Dendritic cell treated with granulocyte-macrophage colony-stimulating factor and Interleukin-4, amounts not matched to agents 40 ng/mL and 50 ng/mL, for 4 days (primary cell): ENCODE results near the gene TENT5A.

ENCODE experiments used
- H3K27ac Mint-ChIP-seq: one replicate; pipeline ENCODE4 v1.8.0; 2022; ENCODE audit warnings: mild to moderate bottlenecking, mixed read lengths
- H3K27me3 Mint-ChIP-seq: one replicate; pipeline ENCODE4 v1.8.0; 2022; ENCODE audit warnings: mild to moderate bottlenecking, mixed read lengths
- H3K36me3 Mint-ChIP-seq: one replicate; pipeline ENCODE4 v1.8.0; 2022; ENCODE audit warnings: low read depth, mixed read lengths
- H3K4me1 Mint-ChIP-seq: one replicate; pipeline ENCODE4 v1.8.0; 2022; ENCODE audit warnings: low read depth, mixed read lengths
- H3K4me3 Mint-ChIP-seq: one replicate; pipeline ENCODE4 v1.8.0; 2022; ENCODE audit warnings: mild to moderate bottlenecking, moderate library complexity, mixed read lengths
- H3K9me3 Mint-ChIP-seq: one replicate; pipeline ENCODE4 v1.8.0; 2022; ENCODE audit warnings: mixed read lengths
- intact Hi-C: fragments of 100-400 bp; cut with micrococcal nuclease; formaldehyde crosslinking; loops from one replicate; pipeline ENCODE4 v1.15.0; 2022

Gene TENT5A

GRCh38 chr6:81752084-81752920 is at the start of gene TENT5A:
TENT5A (minus strand) TSS chr6:81752681; CDS start chr6:81752141, 540 bp downstream.
- H3K4me1 Mint-ChIP-seq = peaks cover 50% of the 10 kb centered on the region
- peak within 1 kb of the TSS; percentile 98 for H3K27ac Mint-ChIP-seq
- H3K9me3 Mint-ChIP-seq = no peaks in the 10 kb centered on the region
- H3K4me3 Mint-ChIP-seq = peak within 1 kb of the TSS; percentile 87
- intact Hi-C loops = loop anchor here (1.0 to 10.0 kb wide), 6 partner anchors 8 to 1648 kb away; partner anchors contain the start of genes BCKDHB, PGM3 and RWDD2A
- H3K27me3 Mint-ChIP-seq = no peaks in the 10 kb centered on the region
- H3K36me3 Mint-ChIP-seq = peaks cover 60% of the 10 kb centered on the region

- Mint-ChIP-seq H3K27me3 (peaks cover 9% of the 10 kb centered on the region), H3K4me1 (peaks cover 11% of the 10 kb centered on the region), H3K9me3 (no peaks in the 10 kb centered on the region), H3K27ac (no peak overlapping the region), H3K4me3 (no peak overlapping the region), H3K36me3 (no peaks in the 10 kb centered on the region)
- intact Hi-C loops = no loop called here
These were observed 49.0 kb upstream of the TENT5A start for GRCh38 chr6:81801489-81801888.

- H3K4me3 Mint-ChIP-seq = no peak overlapping the region
- H3K27me3 Mint-ChIP-seq = peaks cover 9% of the 10 kb centered on the region
- peaks cover 7% of the 10 kb centered on the region for H3K9me3 Mint-ChIP-seq
- intact Hi-C loops = no loop called here
- H3K36me3 Mint-ChIP-seq = no peaks in the 10 kb centered on the region
- H3K4me1 Mint-ChIP-seq = peaks cover 11% of the 10 kb centered on the region
- no peak overlapping the region for H3K27ac Mint-ChIP-seq
These were observed 48.2 kb upstream of the TENT5A start for GRCh38 chr6:81800666-81801065.

- H3K4me3 Mint-ChIP-seq = no peak overlapping the region
- H3K27me3 Mint-ChIP-seq = peaks cover 9% of the 10 kb centered on the region
- H3K27ac Mint-ChIP-seq = no peak overlapping the region
- intact Hi-C loops = loop anchor here (5.0 kb wide), 1 partner anchor 47 kb away; the partner anchor contains the start of gene TENT5A
- H3K36me3 Mint-ChIP-seq = no peaks in the 10 kb centered on the region
- peaks cover 15% of the 10 kb centered on the region for H3K4me1 Mint-ChIP-seq
- peaks cover 7% of the 10 kb centered on the region for H3K9me3 Mint-ChIP-seq
These were observed 46.8 kb upstream of the TENT5A start for GRCh38 chr6:81799323-81799722.

- Mint-ChIP-seq H3K4me1 (peaks cover 32% of the 10 kb centered on the region), H3K27me3 (peaks cover 11% of the 10 kb centered on the region), H3K9me3 (peaks cover 7% of the 10 kb centered on the region), H3K36me3 (no peaks in the 10 kb centered on the region), H3K27ac (no peak overlapping the region), H3K4me3 (no peak overlapping the region)
- intact Hi-C loops = loop anchor here (5.0 kb wide), 1 partner anchor 45 kb away; the partner anchor contains the start of gene TENT5A
These were observed 45.1 kb upstream of the TENT5A start for GRCh38 chr6:81797591-81797990.

GRCh38 chr6:81795890-81796289 is 43.4 kb upstream of the TENT5A start:
- H3K27me3 Mint-ChIP-seq = peaks cover 15% of the 10 kb centered on the region
- intact Hi-C loops = loop anchor here (5.0 kb wide), 1 partner anchor 44 kb away; the partner anchor contains the start of gene TENT5A
- H3K4me1 Mint-ChIP-seq = peaks cover 34% of the 10 kb centered on the region
- H3K9me3 Mint-ChIP-seq = peaks cover 7% of the 10 kb centered on the region
- H3K36me3 Mint-ChIP-seq = no peaks in the 10 kb centered on the region
- no peak overlapping the region for H3K27ac Mint-ChIP-seq
- no peak overlapping the region for H3K4me3 Mint-ChIP-seq

GRCh38 chr6:81793821-81794475 is 41.5 kb upstream of the TENT5A start:
- intact Hi-C loops = no loop called here
- peaks cover 7% of the 10 kb centered on the region for H3K9me3 Mint-ChIP-seq

GRCh38 chr6:81792826-81793225 is 40.3 kb upstream of the TENT5A start:
- Mint-ChIP-seq H3K4me3 (no peak overlapping the region), H3K36me3 (no peaks in the 10 kb centered on the region), H3K27ac (no peak overlapping the region), H3K4me1 (peaks cover 28% of the 10 kb centered on the region), H3K9me3 (peaks cover 7% of the 10 kb centered on the region), H3K27me3 (peaks cover 17% of the 10 kb centered on the region)
- intact Hi-C loops = no loop called here

More at GRCh38 chr6:81793821-81794475, 41.5 kb upstream of the TENT5A start:
- H3K27ac Mint-ChIP-seq = no peak overlapping the region
- peaks cover 34% of the 10 kb centered on the region for H3K4me1 Mint-ChIP-seq
- H3K36me3 Mint-ChIP-seq = no peaks in the 10 kb centered on the region
- H3K27me3 Mint-ChIP-seq = peaks cover 21% of the 10 kb centered on the region
- H3K4me3 Mint-ChIP-seq = no peak overlapping the region

GRCh38 chr6:81791756-81792155 is 39.3 kb upstream of the TENT5A start:
- peaks cover 23% of the 10 kb centered on the region for H3K4me1 Mint-ChIP-seq
- peaks cover 17% of the 10 kb centered on the region for H3K27me3 Mint-ChIP-seq
- intact Hi-C loops = no loop called here
- no peak overlapping the region for H3K4me3 Mint-ChIP-seq
- peaks cover 7% of the 10 kb centered on the region for H3K9me3 Mint-ChIP-seq
- no peaks in the 10 kb centered on the region for H3K36me3 Mint-ChIP-seq
- H3K27ac Mint-ChIP-seq = no peak overlapping the region

GRCh38 chr6:81790034-81790433 is 37.6 kb upstream of the TENT5A start:
- H3K4me3 Mint-ChIP-seq = no peak overlapping the region
- intact Hi-C loops = no loop called here

GRCh38 chr6:81789291-81789690 is 36.8 kb upstream of the TENT5A start:
- Mint-ChIP-seq H3K9me3 (no peaks in the 10 kb centered on the region), H3K27me3 (peaks cover 17% of the 10 kb centered on the region), H3K4me3 (no peak overlapping the region), H3K4me1 (peaks cover 19% of the 10 kb centered on the region), H3K27ac (no peak overlapping the region), H3K36me3 (no peaks in the 10 kb centered on the region)
- intact Hi-C loops = no loop called here

More at GRCh38 chr6:81790034-81790433, 37.6 kb upstream of the TENT5A start:
- peaks cover 23% of the 10 kb centered on the region for H3K4me1 Mint-ChIP-seq
- H3K36me3 Mint-ChIP-seq = no peaks in the 10 kb centered on the region
- H3K27ac Mint-ChIP-seq = no peak overlapping the region
- peaks cover 17% of the 10 kb centered on the region for H3K27me3 Mint-ChIP-seq
- H3K9me3 Mint-ChIP-seq = no peaks in the 10 kb centered on the region

- Mint-ChIP-seq H3K4me1 (peaks cover 13% of the 10 kb centered on the region), H3K27ac (no peak overlapping the region), H3K4me3 (no peak overlapping the region), H3K9me3 (no peaks in the 10 kb centered on the region), H3K36me3 (no peaks in the 10 kb centered on the region), H3K27me3 (peaks cover 14% of the 10 kb centered on the region)
- intact Hi-C loops = no loop called here
These were observed 36.3 kb upstream of the TENT5A start for GRCh38 chr6:81788748-81789147.

- Mint-ChIP-seq H3K4me3 (no peak overlapping the region), H3K9me3 (peaks cover 3% of the 10 kb centered on the region), H3K27me3 (peaks cover 9% of the 10 kb centered on the region), H3K4me1 (peaks cover under 1% of the 10 kb centered on the region), H3K27ac (no peak overlapping the region), H3K36me3 (peaks cover under 1% of the 10 kb centered on the region)
- intact Hi-C loops = no loop called here
These were observed 35.0 kb upstream of the TENT5A start for GRCh38 chr6:81787313-81788068.
